Neural cell (in vitro differentiated cells): ENCODE measurements around the gene CADM1.

Source experiments
- CTCF ChIP-seq: fragments of 450-650 bp; IDR thresholded peaks from 2 replicates; pipeline ENCODE4 v1.5.1; 2014; ENCODE audit warnings: antibody characterized with exemption, mild to moderate bottlenecking, moderate library complexity; ENCODE audit not compliant: poor library complexity, severe bottlenecking
- EP300 ChIP-seq: fragments of 450-650 bp; conservative IDR thresholded peaks from 2 replicates; pipeline ENCODE4 v1.6.1; 2014; ENCODE audit warnings: antibody characterized with exemption, mild to moderate bottlenecking, moderate library complexity; ENCODE audit not compliant: poor library complexity, severe bottlenecking
- EZH2 ChIP-seq: fragments of 200-600, 300-800 bp; shearing (Covaris generic), sonication (generic); IDR thresholded peaks from 2 replicates; pipeline ENCODE4 v1.6.1; 2014; ENCODE audit warnings: antibody characterized with exemption, low read length, borderline replicate concordance, mild to moderate bottlenecking; ENCODE audit not compliant: insufficient read depth, poor library complexity, severe bottlenecking
- POLR2AphosphoS5 ChIP-seq: IDR thresholded peaks from 2 replicates; pipeline ENCODE4 v1.6.1; 2012
- REST ChIP-seq: IDR thresholded peaks from 2 replicates; pipeline ENCODE4 v1.6.1; 2012; ENCODE audit warnings: borderline replicate concordance
- SMC3 ChIP-seq: fragments of 450-650 bp; conservative IDR thresholded peaks from 2 replicates; pipeline ENCODE4 v1.6.1; 2014; ENCODE audit warnings: antibody characterized with exemption, mild to moderate bottlenecking, moderate library complexity; ENCODE audit not compliant: poor library complexity
- TAF1 ChIP-seq: IDR thresholded peaks from 2 replicates; pipeline ENCODE4 v1.6.1; 2012; ENCODE audit warnings: low read depth

- TF ChIP-seq CTCF: no peak
- TF ChIP-seq TAF1: no peak
- TF ChIP-seq SMC3: no peak
- no peak for TF ChIP-seq EP300
- no peak for TF ChIP-seq POLR2AphosphoS5
- no peak for TF ChIP-seq REST
- TF ChIP-seq EZH2: no peak
Measured at GRCh38 chr11:115499241-115499799, 4.9 kb downstream of the CADM1 start.
